ENCODE measurements around the gene SREBF2.
A peak's percentile ranks its signal among the peaks of the same experiment; 100 is the strongest.
"Not testable (repeated sequence)": the region's sequence is repeated elsewhere in the genome, so short reads cannot be mapped to it uniquely, and the experiment has no call there.

Gene SREBF2

GRCh38 chr22:41946629-41947423, 113.9 kb downstream of the SREBF2 start, which contains the start of gene CENPM:
TSS of gene CENPM (minus strand) at chr22:41947152. CDS start at chr22:41947076, 76 bp downstream.
- DNase-seq (ENCODE audit: low read depth in 2 of 2), result peak; percentile 68 to 75

GRCh38 chr22:41947424-41948080, 114.6 kb downstream of the SREBF2 start:
- no peak for DNase-seq (ENCODE audit: low read depth in 2 of 2)

- no peak for DNase-seq (ENCODE audit: low read depth in 2 of 2)
These were observed 115.2 kb downstream of the SREBF2 start for GRCh38 chr22:41948142-41948541.

- not testable (repeated sequence) for DNase-seq (ENCODE audit: low read depth in 2 of 2)
These were observed 116.0 kb downstream of the SREBF2 start for GRCh38 chr22:41948928-41949296.

- no peak for DNase-seq (ENCODE audit: low read depth in 2 of 2)
These were observed 116.5 kb downstream of the SREBF2 start for GRCh38 chr22:41949297-41949965.

GRCh38 chr22:41951898-41952474, 119.1 kb downstream of the SREBF2 start, which contains the start of gene SMIM45:
TSS of gene SMIM45 (plus strand) at chr22:41952150.
- no peak for DNase-seq (ENCODE audit: low read depth in 2 of 2)

GRCh38 chr22:41952713-41953112, 119.8 kb downstream of the SREBF2 start:
- DNase-seq (ENCODE audit: low read depth in 2 of 2), result no peak
